HepG2 (cell line): ENCODE measurements around the gene NEURL1. TPM values are rescaled to one million over a fixed set of nuclear protein-coding genes. Genes with fewer than 3 reads are reported as not detected.

Experiments
- ATAC-seq: fragments of 200-7000 bp; cut with Tn5 transposase; 3 replicates; pipeline ENCODE4 v1.9.1; 2020; ENCODE audit warnings: mild to moderate bottlenecking, moderate library complexity
- BruUV-seq: library from RNA; stranded (reverse); fragments of 400-500 nt; replicated peaks from 2 replicates; lab custom pipeline; 2021; lab: Mats Ljungman, UMichigan
- CTCF ChIA-PET: fragments of 300-600 bp; formaldehyde crosslinking; extraction: SDS; loops from one replicate; lab custom pipeline; 2021; ENCODE audit warnings: low total read pairs, inconsistent platforms, low intra/inter-chr PET ratio; lab: Yijun Ruan, JAX
- POLR2A ChIA-PET: fragments of 350-600 bp; sonication (Branson Sonifier 250); formaldehyde crosslinking; loops from one replicate; lab custom pipeline; 2020; ENCODE audit warnings: antibody characterized with exemption, inconsistent platforms; lab: Yijun Ruan, JAX
- DNase-seq: peaks from one replicate; pipeline ENCODE4 v3.0.0-alpha.2; 2015; ENCODE audit warnings: low spot score
- FAIRE-seq: peaks from 3 replicates; lab custom pipeline; 2011; peaks lifted over from hg19 to GRCh38; lab: Jason Lieb, UNC
- H2AFZ ChIP-seq: one replicate; pipeline ENCODE4 v1.6.1; 2011; ENCODE audit warnings: low read length, inconsistent platforms
- H3K27ac ChIP-seq: fragments of 300-600 bp; 3 replicates; pipeline ENCODE4 v1.8.0; 2011; ENCODE audit warnings: mixed run types, mild to moderate bottlenecking, mixed read lengths, low read length, inconsistent platforms; ENCODE audit not compliant: insufficient read depth; ENCODE audit errors: extremely low read length
- H3K27me3 ChIP-seq, 2 experiments: fragments of 200-600 bp in 1 of 2; 2 replicates in 1 of 2; 3 replicates in 1 of 2; pipeline versions ENCODE4 v1.6.0 to v1.8.0; 2011; ENCODE audit warnings: low read length in 2 of 2, mild to moderate bottlenecking in 2 of 2, moderate library complexity in 2 of 2, inconsistent platforms in 1 of 2; ENCODE audit not compliant: insufficient read depth in 2 of 2, control insufficient read depth in 1 of 2
- H3K36me3 ChIP-seq, 2 experiments: fragments of 200-600 bp in 1 of 2; replicated peaks in 1 of 2; 2 replicates in 1 of 2; 3 replicates in 1 of 2; pipeline versions ENCODE4 v1.5.1 to v1.8.0; 2011; ENCODE audit warnings: low read length in 2 of 2, inconsistent platforms in 1 of 2; ENCODE audit not compliant: insufficient read depth in 2 of 2, control insufficient read depth in 1 of 2
- H3K4me1 ChIP-seq: 2 replicates; pipeline ENCODE4 v1.5.1; 2012; ENCODE audit warnings: low read length, inconsistent platforms; ENCODE audit not compliant: insufficient read depth
- H3K4me2 ChIP-seq: 2 replicates; pipeline ENCODE4 v1.6.0; 2011; ENCODE audit warnings: low read depth, low read length, inconsistent platforms
- H3K4me3 ChIP-seq, 3 experiments: fragments of 200-600 bp in 1 of 3; sonication (generic), shearing (Covaris generic) in 1 of 3; replicated peaks in 1 of 3; 2 replicates each; pipeline ENCODE4 v1.5.1; 2011 to 2016; ENCODE audit warnings: low read length in 3 of 3, inconsistent platforms in 2 of 3, low read depth in 2 of 3, mild to moderate bottlenecking in 2 of 3, control low read depth in 1 of 3, mixed read lengths in 1 of 3; ENCODE audit not compliant: insufficient read depth in 1 of 3
- H3K79me2 ChIP-seq: one replicate; pipeline ENCODE4 v1.6.1; 2011; ENCODE audit warnings: low read length, inconsistent platforms; ENCODE audit not compliant: insufficient read depth
- H3K9ac ChIP-seq: 2 replicates; pipeline ENCODE4 v1.6.0; 2011; ENCODE audit warnings: mild to moderate bottlenecking, low read depth, low read length, inconsistent platforms; ENCODE audit not compliant: insufficient read depth
- H3K9me3 ChIP-seq: 2 replicates; pipeline ENCODE4 v1.5.1; 2012; ENCODE audit warnings: mild to moderate bottlenecking, low read length
- H4K20me1 ChIP-seq: 2 replicates; pipeline ENCODE4 v1.6.0; 2011; ENCODE audit warnings: inconsistent platforms, mild to moderate bottlenecking, low read length, moderate library complexity; ENCODE audit not compliant: insufficient read depth
- TRAFD1 ChIP-seq: sonication (generic); formaldehyde crosslinking; IDR thresholded peaks from 2 replicates; pipeline ENCODE4 v1.5.1; 2020; ENCODE audit warnings: missing genetic modification reagents, mild to moderate bottlenecking, borderline replicate concordance
- XRCC5 ChIP-seq: fragments of 200-400 bp; formaldehyde crosslinking; optimal IDR thresholded peaks from 2 replicates; pipeline ENCODE3; 2017; ENCODE audit warnings: mild to moderate bottlenecking, low read length
- ZNF337 ChIP-seq: sonication (generic); formaldehyde crosslinking; IDR thresholded peaks from 2 replicates; pipeline ENCODE4 v1.5.1; 2020; ENCODE audit warnings: missing genetic modification reagents, low read depth, mild to moderate bottlenecking, borderline replicate concordance
- ZNF646 ChIP-seq: sonication (generic); formaldehyde crosslinking; IDR thresholded peaks from 2 replicates; pipeline ENCODE4 v1.9.0; 2021; ENCODE audit warnings: mild to moderate bottlenecking, missing genetic modification reagents
- WGBS: methylation state at CpG from one replicate; pipeline ENCODE4 v1.1.6; 2017; ENCODE audit warnings: low lambda C conversion rate; 5-methylcytosine and 5-hydroxymethylcytosine counted together
- in situ Hi-C: cut with HindIII; loops from 2 replicates; pipeline ENCODE4 v1.10.0; 2017; ENCODE audit warnings: low pct_unique_long_range_greater_than_20kb; ENCODE audit not compliant: extremely low pct_ligation_motif_present
- intact Hi-C: fragments of 100-400 bp; cut with micrococcal nuclease; formaldehyde crosslinking; loops from one replicate; pipeline ENCODE4 v1.10.0; 2022; ENCODE audit not compliant: unreplicated experiment
- polyA plus RNA-seq, 8 experiments: library from polyadenylated mRNA; depleted of rRNA in 3 of 8; stranded (reverse) in 7 of 8; unstranded in 1 of 8; fragments of >200 nt; fragmentation: Illumina TruSeq in 4 of 8; extraction: Trizol in 4 of 8; gene quantifications; 2 replicates each; pipeline versions ENCODE4 v1.2.1 to v1.2.3, GENCODE V29; 2011 to 2016; ENCODE audit warnings: low read depth in 4 of 8, missing spikeins in 1 of 8, mixed read lengths in 1 of 8; ENCODE audit not compliant: insufficient read depth in 1 of 8
- total RNA-seq, 5 experiments: library from RNA; depleted of rRNA; stranded (reverse); fragments of >200 nt; fragmentation: Illumina TruSeq; extraction: Trizol; gene quantifications; 2 replicates each; pipeline ENCODE4 v1.2.3, GENCODE V29; 2016; ENCODE audit warnings: low read depth in 1 of 5

The NEURL1 gene
- total and polyA plus RNA-seq, 2 of the 13 experiments (the other 11 are each of a cell fraction or from before 2014, with no cell fraction given): not detected

DNA sequence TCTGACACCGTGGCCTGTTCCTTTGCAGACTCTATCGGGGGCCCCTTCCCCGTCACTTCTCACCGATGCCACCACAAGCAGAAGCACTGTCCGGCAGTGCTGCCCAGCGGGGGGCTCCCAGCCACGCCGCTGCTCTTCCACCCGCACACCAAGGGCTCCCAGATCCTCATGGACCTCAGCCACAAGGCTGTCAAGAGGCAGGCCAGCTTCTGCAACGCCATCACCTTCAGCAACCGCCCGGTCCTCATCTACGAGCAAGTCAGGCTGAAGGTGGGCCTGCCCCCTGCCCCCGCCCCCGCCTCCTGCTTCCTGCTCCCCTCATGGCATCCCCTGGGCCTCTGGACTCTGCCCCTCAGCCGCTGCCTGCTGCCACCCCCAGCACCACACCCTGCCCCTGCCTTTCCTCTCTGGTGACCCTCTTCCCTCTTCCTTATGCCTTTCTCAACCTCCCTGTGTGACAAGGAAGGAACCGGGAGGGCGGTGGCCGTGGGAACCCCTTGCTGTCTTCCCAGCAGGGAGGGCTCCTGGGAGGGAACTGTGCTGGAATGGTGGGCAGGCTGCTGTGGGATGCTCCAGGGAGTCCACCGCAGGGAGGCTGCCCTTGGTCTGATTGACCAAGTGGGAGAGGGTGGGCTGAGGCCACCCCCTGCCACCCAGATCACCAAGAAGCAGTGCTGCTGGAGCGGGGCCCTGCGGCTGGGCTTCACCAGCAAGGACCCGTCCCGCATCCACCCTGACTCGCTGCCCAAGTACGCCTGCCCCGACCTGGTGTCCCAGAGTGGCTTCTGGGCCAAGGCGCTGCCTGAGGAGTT is 77.5 kb downstream of the NEURL1 start (continued):
- TF ChIP-seq ZNF646 (CRISPR knock-in tag): no peak

GRCh38 chr10:103571656-103571975 is 78.1 kb downstream of the NEURL1 start:
- no peak overlapping the region for H3K4me2 ChIP-seq
- POLR2A ChIA-PET: no interaction called here
- H4K20me1 ChIP-seq: no peaks in the 10 kb centered on the region
- no peak for FAIRE-seq
- TF ChIP-seq ZNF337 (CRISPR knock-in tag) (no peak), XRCC5 (no peak), TRAFD1 (no peak)
- H2AFZ ChIP-seq: no peak overlapping the region
- H3K27me3 ChIP-seq: peaks cover 10 to 80% of the 10 kb centered on the region in 2 experiments; a peak in 4 of 5 replicates
- no peaks in the 10 kb centered on the region for H3K9me3 ChIP-seq
- no TSS peak for BruUV-seq
- H3K9ac ChIP-seq: no peak overlapping the region
- no peak for DNase-seq
- H3K79me2 ChIP-seq: no peaks in the 10 kb centered on the region
- H3K4me1 ChIP-seq: peaks cover 54% of the 10 kb centered on the region
- intact Hi-C loops (no loop called here), in situ Hi-C loops (no loop called here)
- H3K36me3 ChIP-seq: no peaks in the 10 kb centered on the region
- 91% methylated on average over 13 of the region's 18 CpGs for WGBS
- CTCF ChIA-PET: no interaction called here
- H3K4me3 ChIP-seq: no peak overlapping the region
- no peak overlapping the region for H3K27ac ChIP-seq
- ATAC-seq: peak; percentile 8; the same call in 2 of the 3 replicates
